DND-41 (cell line): ENCODE measurements around the gene H6PD.

Source experiments
- ATAC-seq: fragments of 200-7000 bp; cut with Tn5 transposase; 3 replicates; pipeline ENCODE4 v1.9.1; 2021; ENCODE audit warnings: low read depth; ENCODE audit not compliant: insufficient read depth
- DNase-seq: peaks from one replicate; pipeline ENCODE4 v3.0.0-alpha.2; 2020
- H2AFZ ChIP-seq: 2 replicates; pipeline ENCODE4 v1.6.0; 2012; ENCODE audit warnings: low read depth, low read length
- H3K27ac ChIP-seq: 2 replicates; pipeline ENCODE4 v1.5.1; 2012; ENCODE audit warnings: low read length, inconsistent platforms
- H3K27me3 ChIP-seq: fragments of 200-600 bp; sonication (generic); 2 replicates; pipeline ENCODE4 v1.6.0; 2012; ENCODE audit warnings: low read length, mild to moderate bottlenecking, inconsistent platforms; ENCODE audit not compliant: insufficient read depth, poor library complexity
- H3K36me3 ChIP-seq: 2 replicates; pipeline ENCODE4 v1.5.1; 2012; ENCODE audit warnings: low read length, inconsistent platforms; ENCODE audit not compliant: insufficient read depth
- H3K4me1 ChIP-seq: 2 replicates; pipeline ENCODE4 v1.5.1; 2012; ENCODE audit warnings: mild to moderate bottlenecking, low read length; ENCODE audit not compliant: insufficient read depth
- H3K4me2 ChIP-seq: 2 replicates; pipeline ENCODE4 v1.6.0; 2012; ENCODE audit warnings: mild to moderate bottlenecking, moderate library complexity, low read length, inconsistent platforms; ENCODE audit not compliant: insufficient read depth
- H3K4me3 ChIP-seq, 2 experiments: fragments of 200-600 bp in 1 of 2; shearing (Covaris generic) in 1 of 2; 2 replicates each; pipeline ENCODE4 v1.5.1; 2012 to 2016; ENCODE audit warnings: inconsistent platforms in 2 of 2, low read length in 2 of 2, mild to moderate bottlenecking in 2 of 2, low read depth in 1 of 2, moderate library complexity in 1 of 2
- H3K79me2 ChIP-seq: 2 replicates; pipeline ENCODE4 v1.6.0; 2012; ENCODE audit warnings: low read length, inconsistent platforms; ENCODE audit not compliant: insufficient read depth
- H3K9ac ChIP-seq: 2 replicates; pipeline ENCODE4 v1.6.0; 2012; ENCODE audit warnings: low read depth, mild to moderate bottlenecking, inconsistent platforms, low read length, moderate library complexity
- H3K9me3 ChIP-seq: 2 replicates; pipeline ENCODE4 v1.5.1; 2012; ENCODE audit warnings: low read length, moderate library complexity, mild to moderate bottlenecking, inconsistent platforms; ENCODE audit not compliant: insufficient read depth, severe bottlenecking
- H4K20me1 ChIP-seq: 2 replicates; pipeline ENCODE4 v1.6.0; 2012; ENCODE audit warnings: low read length; ENCODE audit not compliant: insufficient read depth
- CTCF ChIP-seq: IDR thresholded peaks from 2 replicates; pipeline ENCODE4 v1.5.1; 2012; ENCODE audit warnings: borderline replicate concordance, low read length, moderate library complexity, mild to moderate bottlenecking; ENCODE audit not compliant: poor library complexity, severe bottlenecking; ENCODE audit errors: extremely low read depth
- EZH2 ChIP-seq: IDR thresholded peaks from 3 replicates; pipeline ENCODE4 v1.6.1; 2012; ENCODE audit warnings: borderline replicate concordance, low read depth, mild to moderate bottlenecking, moderate library complexity, low read length, inconsistent platforms; ENCODE audit not compliant: severe bottlenecking

Gene H6PD

GRCh38 chr1:9275567-9276034 lies 41.0 kb downstream of the H6PD start:
- Histone ChIP-seq H3K9me3 (no peaks in the 10 kb centered on the region), H3K4me2 (peak overlapping the region; percentile 14; the same call in 1 of the 2 replicates), H3K79me2 (no peaks in the 10 kb centered on the region), H3K9ac (no peak overlapping the region), H4K20me1 (no peaks in the 10 kb centered on the region), H3K4me1 (peaks cover 46% of the 10 kb centered on the region), H3K4me3 (no peak overlapping the region), H3K36me3 (no peaks in the 10 kb centered on the region), H2AFZ (no peak overlapping the region), H3K27me3 (no peaks in the 10 kb centered on the region), H3K27ac (peak overlapping the region; percentile 38)
- ATAC-seq (peak; percentile 79), DNase-seq (peak; percentile 87)
- TF ChIP-seq CTCF (no peak), EZH2 (no peak)

- H3K27ac ChIP-seq: peak overlapping the region; percentile 99
- no peaks in the 10 kb centered on the region for H3K79me2 ChIP-seq
- H3K36me3 ChIP-seq: no peaks in the 10 kb centered on the region
- H3K27me3 ChIP-seq: no peaks in the 10 kb centered on the region
- no peak overlapping the region for H3K4me3 ChIP-seq
- no peaks in the 10 kb centered on the region for H4K20me1 ChIP-seq
- DNase-seq (no peak), ATAC-seq (no peak)
- peak overlapping the region; percentile 55 for H3K9ac ChIP-seq
- peaks cover 71% of the 10 kb centered on the region for H3K4me1 ChIP-seq
- no peak for TF ChIP-seq EZH2
- TF ChIP-seq CTCF: no peak
- H3K9me3 ChIP-seq: no peaks in the 10 kb centered on the region
- H2AFZ ChIP-seq: peak overlapping the region; percentile 40; the same call in 1 of the 2 replicates
- H3K4me2 ChIP-seq: peak overlapping the region; percentile 54; the same call in 1 of the 2 replicates
Measured at GRCh38 chr1:9278116-9278515, 43.5 kb downstream of the H6PD start.

- Histone ChIP-seq H2AFZ (peak overlapping the region; percentile 40; the same call in 1 of the 2 replicates), H3K9me3 (no peaks in the 10 kb centered on the region), H3K27me3 (no peaks in the 10 kb centered on the region), H3K4me2 (peak overlapping the region; percentile 54), H3K4me1 (peaks cover 76% of the 10 kb centered on the region), H3K27ac (peak overlapping the region; percentile 99), H4K20me1 (no peaks in the 10 kb centered on the region), H3K9ac (peak overlapping the region; percentile 55), H3K79me2 (no peaks in the 10 kb centered on the region), H3K36me3 (no peaks in the 10 kb centered on the region), H3K4me3 (peak overlapping the region in 1 of 2 experiments; percentile 30; a peak in 1 of 4 replicates)
- peak; percentile 35 for DNase-seq
- ATAC-seq: peak; percentile 1; the same call in 1 of the 3 replicates
- TF ChIP-seq EZH2 (no peak), CTCF (no peak)
Measured at GRCh38 chr1:9278585-9279153, 44.1 kb downstream of the H6PD start.
